Pancreas (tissue), 10 donors: ENCODE data around the gene C6orf136. TPM values are rescaled to one million over a fixed set of nuclear protein-coding genes. Genes with fewer than 3 reads are reported as not detected.

Experiments
- ATAC-seq, 4 donors: fragments of 200-7000 bp; cut with Tn5 transposase; one replicate each; pipeline versions ENCODE4 v1.8.0 to v1.9.1; 2020; ENCODE audit warnings: mild to moderate bottlenecking in 4 of 4, moderate library complexity in 4 of 4
- DNase-seq, 6 donors: peaks; one replicate each; pipeline ENCODE4 v3.0.0-alpha.2; 2020
- FAIRE-seq: peaks from 2 replicates; lab custom pipeline; 2012; peaks lifted over from hg19 to GRCh38; lab: Jason Lieb, UNC
- H3K27ac ChIP-seq, 4 donors: fragments of 200-600 bp; sonication (generic); 1 replicate in 3 of 4; 2 replicates in 1 of 4; pipeline versions ENCODE4 v1.5.0 to v1.8.0; 2020
- H3K27me3 ChIP-seq, 4 donors: fragments of 200-600 bp; one replicate each; pipeline ENCODE4 v1.8.0; 2021
- H3K36me3 ChIP-seq, 3 donors: fragments of 200-600 bp; sonication (generic) in 1 of 3; one replicate each; pipeline versions ENCODE4 v1.5.0 to v1.8.0; 2020 to 2021
- H3K4me1 ChIP-seq, 3 donors: fragments of 200-600 bp; one replicate each; pipeline ENCODE4 v1.8.0; 2021
- H3K4me3 ChIP-seq, 4 donors: fragments of 200-600 bp; sonication (generic) in 2 of 4; one replicate each; pipeline versions ENCODE4 v1.5.0 to v1.8.0; 2020 to 2021
- H3K9me3 ChIP-seq, 4 donors: fragments of 200-600 bp; one replicate each; pipeline ENCODE4 v1.8.0; 2021
- WGBS, 2 donors: extraction: QIAGEN DNeasy Blood & Tissue Kit; methylation state at CpG; one replicate each; pipeline ENCODE4 v1.1.7; 2013; 5-methylcytosine and 5-hydroxymethylcytosine counted together
- intact Hi-C, 3 donors: fragments of 100-400 bp; cut with DNase I; formaldehyde crosslinking; loops; one replicate each; pipeline versions ENCODE4 v1.11.1 to v1.14.2; 2022
- polyA plus RNA-seq, 2 donors: library from polyadenylated mRNA; stranded (reverse); fragments of 200-250 nt; gene quantifications; one replicate each; pipeline ENCODE4 v1.2.3, GENCODE V29; 2013
- total RNA-seq, 6 donors: library from RNA; stranded (reverse); fragmentation: NEBNext Ultra II Directional in 4 of 6; extraction: Animal tissue kit (Norgen Biotek cat#: 25700) in 4 of 6; gene quantifications; one replicate each; pipeline versions ENCODE4 v1.2.1 to v1.2.4, GENCODE V29; 2021 to 2023
- TF ChIP-seq, protein P1 (sequence below), 4 donors: fragments of 200-600 bp; sonication (generic) in 3 of 4; IDR thresholded peaks; one replicate each; pipeline versions ENCODE4 v1.5.0 to v1.8.0; 2021; ENCODE audit warnings: antibody characterized with exemption in 4 of 4
- donor health status: healthy with polysubstance abuse.
- donor health status: DM: no; HTN: no; CAD: no; lungs with moderate emphysema.
- donor health status: DM: no; HTN: no; CAD: no.
- donor health status: control.
- donor health status: control.
- donor health status: Bipolar disorder and iron deficiency.
- donor health status: DM: yes; HTN: yes; CAD: no.
- donor health status: DM: no; HTN: no; CAD: no.
- donor health status: DM: no; HTN: no; CAD: no.
- donor health status: DM: yes; HTN: yes; CAD: no.

C6orf136 gene
- total and polyA plus RNA-seq, 8 donors, result 7.9 to 57.1 (median 11.7) TPM

DNA sequence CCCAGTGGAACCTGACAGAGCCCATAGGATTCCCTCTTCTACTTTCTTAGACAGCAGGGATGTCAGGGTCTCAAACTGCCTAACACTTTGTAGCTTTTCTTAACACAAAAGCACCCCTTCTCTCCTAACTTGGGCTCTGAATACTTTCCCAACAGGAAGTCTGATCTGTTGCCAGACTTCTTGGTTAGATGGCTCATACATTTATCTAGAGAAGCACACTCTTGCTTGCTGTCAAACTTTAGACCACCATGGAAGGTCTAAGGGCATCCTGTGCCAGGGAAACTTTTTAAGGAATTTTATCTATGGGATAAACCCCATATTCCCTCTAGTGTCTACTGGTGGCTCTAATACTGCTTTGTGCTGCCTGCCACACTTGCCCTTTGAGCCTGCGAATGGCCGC lies 3.3 kb upstream of the C6orf136 start:
- TF ChIP-seq, protein P1, sequence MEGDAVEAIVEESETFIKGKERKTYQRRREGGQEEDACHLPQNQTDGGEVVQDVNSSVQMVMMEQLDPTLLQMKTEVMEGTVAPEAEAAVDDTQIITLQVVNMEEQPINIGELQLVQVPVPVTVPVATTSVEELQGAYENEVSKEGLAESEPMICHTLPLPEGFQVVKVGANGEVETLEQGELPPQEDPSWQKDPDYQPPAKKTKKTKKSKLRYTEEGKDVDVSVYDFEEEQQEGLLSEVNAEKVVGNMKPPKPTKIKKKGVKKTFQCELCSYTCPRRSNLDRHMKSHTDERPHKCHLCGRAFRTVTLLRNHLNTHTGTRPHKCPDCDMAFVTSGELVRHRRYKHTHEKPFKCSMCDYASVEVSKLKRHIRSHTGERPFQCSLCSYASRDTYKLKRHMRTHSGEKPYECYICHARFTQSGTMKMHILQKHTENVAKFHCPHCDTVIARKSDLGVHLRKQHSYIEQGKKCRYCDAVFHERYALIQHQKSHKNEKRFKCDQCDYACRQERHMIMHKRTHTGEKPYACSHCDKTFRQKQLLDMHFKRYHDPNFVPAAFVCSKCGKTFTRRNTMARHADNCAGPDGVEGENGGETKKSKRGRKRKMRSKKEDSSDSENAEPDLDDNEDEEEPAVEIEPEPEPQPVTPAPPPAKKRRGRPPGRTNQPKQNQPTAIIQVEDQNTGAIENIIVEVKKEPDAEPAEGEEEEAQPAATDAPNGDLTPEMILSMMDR (IDR thresholded peaks at IDR 0.05), result no peak

DNA sequence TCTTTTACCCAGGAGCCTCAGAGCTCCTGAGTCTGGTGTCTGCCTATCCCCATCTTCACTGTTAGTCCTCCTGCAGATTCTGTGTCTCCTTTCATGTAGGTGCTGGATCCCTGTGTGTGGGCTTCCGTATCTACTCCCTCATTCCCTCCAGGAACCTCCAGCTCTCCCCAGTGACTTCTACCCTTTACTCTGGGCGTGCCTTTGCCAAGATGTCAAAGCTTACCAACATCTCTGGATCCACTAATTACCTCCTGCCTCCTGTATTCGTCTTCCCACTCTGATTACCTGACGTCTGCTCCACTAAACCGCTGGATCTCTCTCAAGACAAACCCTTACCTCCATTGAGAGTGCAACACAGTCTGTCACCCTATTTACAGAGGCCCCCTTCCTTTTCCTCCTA lies 2.2 kb upstream of the C6orf136 start:
- Histone ChIP-seq H3K27me3 (no peaks in the 10 kb centered on the region), H3K27ac (no peak overlapping the region), H3K4me1 (peaks cover 0 to 9% (median 0%) of the 10 kb centered on the region in 3 donors), H3K36me3 (no peaks in the 10 kb centered on the region), H3K4me3 (no peak overlapping the region), H3K9me3 (no peaks in the 10 kb centered on the region)
- no peak for DNase-seq
- intact Hi-C loops, result no loop called here
- 73 to 75% methylated on average over 5 of the region's 5 CpGs for WGBS, 2 donors
- ATAC-seq, result no peak
- FAIRE-seq, result no peak
- TF ChIP-seq, protein P1 (IDR thresholded peaks at IDR 0.05), result no peak

More for the DNA sequence above, 3.3 kb upstream of the C6orf136 start:
- Histone ChIP-seq H3K36me3 (no peaks in the 10 kb centered on the region), H3K27ac (no peak overlapping the region), H3K9me3 (no peaks in the 10 kb centered on the region), H3K4me3 (no peak overlapping the region), H3K27me3 (no peaks in the 10 kb centered on the region), H3K4me1 (peaks cover 0 to 7% (median 0%) of the 10 kb centered on the region in 3 donors)
- ATAC-seq (no peak), FAIRE-seq (no peak), DNase-seq (no peak)
- intact Hi-C loops, result no loop called here
- WGBS, 2 donors, result 96 to 97% methylated on average over 2 of the region's 2 CpGs

DNA sequence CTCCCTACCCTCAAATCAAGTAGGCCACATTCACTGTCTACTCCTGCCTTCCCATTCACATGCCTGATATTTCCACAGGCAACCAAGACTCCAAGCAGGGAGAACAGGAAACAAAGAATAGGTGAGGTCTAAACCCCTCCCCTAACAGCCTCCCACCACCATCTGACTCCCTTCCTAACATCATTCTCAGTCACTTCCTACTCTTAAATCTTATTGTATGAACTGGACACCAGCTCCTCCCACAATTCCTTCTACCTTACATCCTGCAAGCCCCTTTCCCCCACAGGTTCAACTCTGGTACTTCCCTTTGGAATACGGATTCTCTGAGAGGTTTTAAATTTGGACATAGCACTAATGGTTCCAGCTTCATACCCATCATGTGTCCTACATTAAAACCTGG lies 944 bp upstream of the C6orf136 start:
- H3K36me3 ChIP-seq, result peaks cover 0 to 2% (median 0%) of the 10 kb centered on the region in 3 donors
- intact Hi-C loops, result no loop called here
- FAIRE-seq (no peak), DNase-seq (no peak), ATAC-seq (no peak)
- WGBS, 2 donors, result 70 to 75% methylated on average over 1 of the region's 1 CpG
- H3K9me3 ChIP-seq, result no peaks in the 10 kb centered on the region
- no peaks in the 10 kb centered on the region for H3K27me3 ChIP-seq
- peak overlapping the region in 1 of 4 donors; percentile 83 for H3K27ac ChIP-seq
- TF ChIP-seq, protein P1 (IDR thresholded peaks at IDR 0.05), result no peak
- peak overlapping the region in 1 of 4 donors; percentile 84 for H3K4me3 ChIP-seq
- peaks cover 0 to 9% (median 0%) of the 10 kb centered on the region in 3 donors for H3K4me1 ChIP-seq

GRCh38 chr6:30647242-30648116 lies 546 bp downstream of the C6orf136 start:
- intact Hi-C loops, result no loop called here
- 0 to 1% methylated on average over 66 to 78 of the region's 78 CpGs for WGBS, 2 donors
- peak overlapping the region; percentile 83 to 89 (median 85) for H3K27ac ChIP-seq

More at GRCh38 chr6:30647242-30648116, 546 bp downstream of the C6orf136 start:
- ATAC-seq, result peak; percentile 83 to 89 (median 84)
- peak; percentile 69 to 92 (median 82) for DNase-seq
- H3K4me1 ChIP-seq, result peaks cover 0 to 9% (median 0%) of the 10 kb centered on the region in 3 donors
- H3K36me3 ChIP-seq, result peaks cover 0 to 14% (median 4%) of the 10 kb centered on the region in 3 donors
- TF ChIP-seq, protein P1 (IDR thresholded peaks at IDR 0.05), result no peak
- no peaks in the 10 kb centered on the region for H3K27me3 ChIP-seq
- FAIRE-seq, result no peak
- H3K4me3 ChIP-seq, result peak overlapping the region; percentile 71 to 90 (median 85)
- no peaks in the 10 kb centered on the region for H3K9me3 ChIP-seq
